ENCODE data around the gene SKOR2. TPM values are rescaled to one million over a fixed set of nuclear protein-coding genes. Genes with fewer than 3 reads are reported as not detected.

Gene SKOR2
- total and polyA plus RNA-seq, 12 donors, result not detected

DNA sequence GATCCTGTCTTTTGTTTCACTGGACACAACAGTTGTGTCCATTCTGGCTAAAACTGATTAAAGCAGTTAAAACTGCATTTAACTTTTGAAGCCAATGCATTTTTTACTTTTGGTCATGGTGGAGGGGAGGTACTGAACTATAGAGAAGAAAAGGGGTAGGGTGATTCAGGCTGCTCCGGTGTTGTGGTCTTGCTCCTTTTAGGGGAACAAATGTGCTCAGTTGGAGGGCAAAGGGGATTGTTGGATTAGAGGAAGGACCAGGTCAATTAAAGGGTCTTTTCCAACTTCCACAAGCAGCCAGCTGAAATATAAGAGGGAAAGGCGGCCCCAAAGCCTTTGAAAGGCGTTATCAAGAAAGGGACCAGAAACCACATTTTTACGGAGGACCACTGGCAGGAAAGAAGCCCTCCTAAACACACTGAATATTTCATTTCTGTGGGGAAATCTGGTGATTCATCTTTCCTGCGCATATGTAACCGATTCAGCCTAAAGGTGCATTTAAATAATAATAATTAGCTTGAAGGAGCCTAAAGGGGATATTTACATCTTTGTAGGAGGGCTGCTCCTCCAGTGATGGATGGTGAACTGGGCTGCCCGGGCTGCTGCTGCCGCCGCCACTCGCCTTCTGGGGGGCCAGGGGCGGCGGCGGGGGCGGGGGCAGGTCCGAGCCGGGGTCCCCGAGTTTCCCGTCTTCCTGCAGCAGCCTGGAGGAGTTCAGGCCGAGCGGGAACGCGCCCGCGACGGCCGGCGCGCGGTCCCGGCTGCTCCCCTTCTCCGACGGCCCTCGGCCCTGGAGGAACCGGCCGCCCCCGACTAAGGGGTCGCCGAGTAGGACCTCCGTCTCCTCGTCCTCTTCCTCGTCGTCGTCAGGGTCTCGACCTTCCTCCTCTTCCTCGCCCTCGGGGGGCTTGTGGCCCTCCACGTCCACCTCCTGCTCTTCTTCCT is 5.2 kb downstream of the SKOR2 start:
- intact Hi-C loops (cut with DNase I), result no loop called here

GRCh38 chr18:47244086-47244485 is 7.4 kb downstream of the SKOR2 start:
- H3K4me3 ChIP-seq, result no peak overlapping the region
- intact Hi-C loops (cut with DNase I), result no loop called here
- DNase-seq (no peak), ATAC-seq (no peak)
- H3K27me3 ChIP-seq, result peaks cover 17 to 100% (median 96%) of the 10 kb centered on the region in 7 donors
- no peak overlapping the region for H3K27ac ChIP-seq
- WGBS, 2 donors, result 19 to 23% methylated on average over 4 of the region's 4 CpGs
- no peaks in the 10 kb centered on the region for H3K4me1 ChIP-seq
- no peaks in the 10 kb centered on the region for H3K9me3 ChIP-seq
- TF ChIP-seq, protein P1, sequence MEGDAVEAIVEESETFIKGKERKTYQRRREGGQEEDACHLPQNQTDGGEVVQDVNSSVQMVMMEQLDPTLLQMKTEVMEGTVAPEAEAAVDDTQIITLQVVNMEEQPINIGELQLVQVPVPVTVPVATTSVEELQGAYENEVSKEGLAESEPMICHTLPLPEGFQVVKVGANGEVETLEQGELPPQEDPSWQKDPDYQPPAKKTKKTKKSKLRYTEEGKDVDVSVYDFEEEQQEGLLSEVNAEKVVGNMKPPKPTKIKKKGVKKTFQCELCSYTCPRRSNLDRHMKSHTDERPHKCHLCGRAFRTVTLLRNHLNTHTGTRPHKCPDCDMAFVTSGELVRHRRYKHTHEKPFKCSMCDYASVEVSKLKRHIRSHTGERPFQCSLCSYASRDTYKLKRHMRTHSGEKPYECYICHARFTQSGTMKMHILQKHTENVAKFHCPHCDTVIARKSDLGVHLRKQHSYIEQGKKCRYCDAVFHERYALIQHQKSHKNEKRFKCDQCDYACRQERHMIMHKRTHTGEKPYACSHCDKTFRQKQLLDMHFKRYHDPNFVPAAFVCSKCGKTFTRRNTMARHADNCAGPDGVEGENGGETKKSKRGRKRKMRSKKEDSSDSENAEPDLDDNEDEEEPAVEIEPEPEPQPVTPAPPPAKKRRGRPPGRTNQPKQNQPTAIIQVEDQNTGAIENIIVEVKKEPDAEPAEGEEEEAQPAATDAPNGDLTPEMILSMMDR (IDR thresholded peaks at IDR 0.05), result no peak
- H3K36me3 ChIP-seq, result no peaks in the 10 kb centered on the region

More for the DNA sequence above, 5.2 kb downstream of the SKOR2 start:
- TF ChIP-seq, protein P1 (IDR thresholded peaks at IDR 0.05), result no peak
- 2 to 3% methylated on average over 47 of the region's 47 CpGs for WGBS, 2 donors
- Histone ChIP-seq H3K27me3 (peaks cover 31 to 100% (median 97%) of the 10 kb centered on the region in 7 donors), H3K27ac (no peak overlapping the region), H3K4me3 (no peak overlapping the region), H3K9me3 (no peaks in the 10 kb centered on the region), H3K36me3 (no peaks in the 10 kb centered on the region), H3K4me1 (peaks cover 0 to 3% (median 0%) of the 10 kb centered on the region in 9 donors)
- ATAC-seq (no peak), DNase-seq (no peak)

DNA sequence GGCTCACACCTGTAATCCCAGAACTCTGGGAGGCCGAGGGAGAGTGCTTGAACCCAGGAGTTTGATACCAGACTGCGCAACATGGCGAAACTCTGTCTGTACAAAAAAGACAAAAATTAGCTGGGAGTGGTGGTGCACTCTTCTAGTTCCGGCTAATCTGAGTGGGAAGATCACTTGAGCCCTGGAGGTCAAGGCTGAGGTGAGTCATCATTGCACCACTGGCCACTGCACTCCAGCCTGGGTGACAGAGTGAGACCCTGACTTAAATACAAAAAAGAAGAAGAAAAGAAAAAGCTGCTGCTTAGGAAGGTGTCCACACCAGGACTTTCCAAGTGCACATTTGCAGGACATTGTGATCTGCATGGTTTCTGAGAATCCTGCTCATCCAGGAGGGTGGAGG is 16.4 kb downstream of the SKOR2 start:
- intact Hi-C loops (cut with DNase I), result no loop called here
- ATAC-seq, result no peak
- Histone ChIP-seq H3K27me3 (peaks cover 0 to 98% (median 88%) of the 10 kb centered on the region in 7 donors), H3K27ac (no peak overlapping the region), H3K9me3 (no peaks in the 10 kb centered on the region), H3K4me3 (no peak overlapping the region), H3K36me3 (no peaks in the 10 kb centered on the region), H3K4me1 (no peaks in the 10 kb centered on the region)
- TF ChIP-seq, protein P1 (IDR thresholded peaks at IDR 0.05), result no peak
- 76 to 77% methylated on average over 4 of the region's 4 CpGs for WGBS, 2 donors
- DNase-seq, result no peak

GRCh38 chr18:47226660-47227059 is 24.8 kb downstream of the SKOR2 start:
- Histone ChIP-seq H3K4me3 (no peak overlapping the region), H3K9me3 (no peaks in the 10 kb centered on the region), H3K27ac (no peak overlapping the region), H3K4me1 (no peaks in the 10 kb centered on the region), H3K27me3 (peaks cover 0 to 84% (median 63%) of the 10 kb centered on the region in 7 donors), H3K36me3 (no peaks in the 10 kb centered on the region)
- ATAC-seq, result no peak
- DNase-seq, result no peak
- TF ChIP-seq, protein P1 (IDR thresholded peaks at IDR 0.05), result no peak
- intact Hi-C loops (cut with DNase I), result no loop called here

Data from heart right ventricle (tissue), 16 donors.